Activated naive CD4-positive, alpha-beta T cell treated with anti-CD3 and anti-CD28 coated beads, Interleukin-2, amount 50 U/mL, for 24 hours (primary cell): ENCODE results near the gene TRPM3.

Experiments used
- H3K27ac Mint-ChIP-seq: one replicate; pipeline ENCODE4 v1.8.0; 2021; ENCODE audit warnings: mild to moderate bottlenecking, mixed read lengths
- H3K27me3 Mint-ChIP-seq: one replicate; pipeline ENCODE4 v1.8.0; 2021; ENCODE audit warnings: mixed read lengths
- H3K36me3 Mint-ChIP-seq: one replicate; pipeline ENCODE4 v1.8.0; 2021; ENCODE audit warnings: mixed read lengths
- H3K4me1 Mint-ChIP-seq: one replicate; pipeline ENCODE4 v1.8.0; 2021; ENCODE audit warnings: mixed read lengths
- H3K4me3 Mint-ChIP-seq: one replicate; pipeline ENCODE4 v1.8.0; 2021; ENCODE audit warnings: mild to moderate bottlenecking, mixed read lengths
- H3K9me3 Mint-ChIP-seq: one replicate; pipeline ENCODE4 v1.8.0; 2021; ENCODE audit warnings: mixed read lengths

TRPM3 gene

DNA sequence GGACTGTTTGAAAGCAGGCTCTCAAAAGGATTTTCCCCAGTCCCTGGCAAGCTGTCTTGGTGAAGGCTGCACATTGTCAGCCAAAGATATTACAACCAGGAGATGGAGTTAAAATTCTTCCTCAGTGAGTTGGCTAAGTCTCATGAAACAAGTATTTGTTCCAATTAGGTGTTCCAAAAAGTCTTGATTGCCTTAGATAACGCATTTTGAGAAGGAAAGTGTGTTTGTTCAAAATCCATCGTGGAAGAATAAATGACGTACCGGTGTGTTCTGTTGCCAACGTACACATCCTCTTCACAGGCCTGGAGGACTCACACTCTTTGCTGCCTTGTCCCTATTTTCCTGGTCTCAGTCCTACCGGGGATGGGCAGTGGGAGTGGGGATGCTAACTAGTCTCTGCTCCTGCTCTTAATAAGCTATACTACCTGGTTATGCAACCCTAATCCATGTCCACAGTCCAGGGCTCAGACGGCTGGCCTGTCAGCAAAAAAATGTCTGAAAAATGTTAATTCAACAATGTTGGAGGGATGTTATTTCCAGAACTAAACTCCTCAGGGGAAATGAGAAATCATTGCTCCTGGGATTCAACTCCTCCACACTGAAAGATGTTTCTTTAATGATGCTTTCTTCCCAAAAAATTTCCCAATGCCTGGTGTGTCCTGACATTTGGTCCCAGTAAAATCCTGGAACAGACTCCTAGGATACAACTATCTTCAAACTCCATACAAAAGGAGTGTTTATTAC is 531.7 kb downstream of the TRPM3 start:
- Mint-ChIP-seq H3K4me3 (no peak overlapping the region), H3K9me3 (no peaks in the 10 kb centered on the region), H3K27me3 (no peaks in the 10 kb centered on the region), H3K36me3 (no peaks in the 10 kb centered on the region), H3K27ac (no peak overlapping the region), H3K4me1 (no peaks in the 10 kb centered on the region)

DNA sequence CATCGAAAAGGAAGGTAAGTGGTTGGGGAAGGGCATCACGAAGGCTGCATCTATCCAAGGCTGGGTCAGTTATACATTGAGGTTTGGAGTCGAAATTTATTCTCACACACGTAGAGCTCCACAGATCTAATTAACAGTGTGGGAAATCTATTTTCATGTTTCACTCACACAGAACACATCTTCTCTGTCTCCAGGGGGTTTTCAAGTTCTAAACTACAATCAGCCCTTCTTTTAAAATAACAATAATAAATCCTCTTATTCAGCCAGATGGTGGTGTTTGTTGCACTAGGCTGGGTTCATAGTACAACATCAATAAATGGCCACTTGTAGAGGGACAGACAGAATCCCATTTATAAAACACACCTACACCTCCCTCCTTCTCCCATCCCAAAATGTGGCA is 532.4 kb downstream of the TRPM3 start:
- Mint-ChIP-seq H3K36me3 (no peaks in the 10 kb centered on the region), H3K27me3 (no peaks in the 10 kb centered on the region), H3K27ac (no peak overlapping the region), H3K4me1 (no peaks in the 10 kb centered on the region), H3K4me3 (no peak overlapping the region), H3K9me3 (no peaks in the 10 kb centered on the region)

DNA sequence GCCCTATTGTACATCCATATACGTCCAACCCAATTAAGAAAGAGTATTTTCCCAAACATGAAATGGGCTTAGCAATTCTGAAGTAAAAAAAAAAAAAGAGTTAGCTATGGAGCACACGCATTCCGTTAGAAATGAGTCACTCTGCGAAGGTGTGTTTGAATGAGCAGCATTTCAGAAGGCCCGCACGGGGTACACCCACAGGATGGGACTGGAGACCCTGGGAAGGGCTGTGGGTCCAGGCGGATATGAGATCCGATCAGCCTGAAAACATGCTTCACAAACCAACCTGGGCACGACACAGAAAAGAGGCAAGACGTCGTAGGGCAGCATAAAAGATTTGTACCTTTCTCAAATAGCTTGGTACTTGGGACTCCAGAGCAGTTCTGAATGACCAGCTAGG is 533.0 kb downstream of the TRPM3 start:
- Mint-ChIP-seq H3K9me3 (no peaks in the 10 kb centered on the region), H3K4me3 (no peak overlapping the region), H3K4me1 (no peaks in the 10 kb centered on the region), H3K27ac (no peak overlapping the region), H3K27me3 (no peaks in the 10 kb centered on the region), H3K36me3 (no peaks in the 10 kb centered on the region)

DNA sequence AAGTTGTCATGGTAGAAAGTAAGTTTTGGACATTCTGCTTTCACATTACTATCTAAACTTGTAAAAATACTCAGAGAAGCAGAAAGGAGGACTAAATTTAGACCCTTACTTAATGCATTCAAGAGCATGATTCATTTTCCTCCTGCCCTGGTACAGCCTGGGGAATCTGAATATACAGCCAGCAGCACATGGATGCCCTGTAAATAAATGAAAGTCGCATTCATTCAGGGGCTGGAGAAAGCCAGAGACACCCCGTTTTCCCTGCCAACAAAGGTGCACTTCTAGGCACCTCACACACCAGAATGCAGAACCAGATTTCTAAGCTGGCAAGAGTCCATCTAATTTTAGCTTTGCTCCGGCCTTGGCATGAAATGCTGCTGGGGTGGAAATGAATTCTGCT is 534.2 kb downstream of the TRPM3 start:
- no peaks in the 10 kb centered on the region for H3K9me3 Mint-ChIP-seq
- no peaks in the 10 kb centered on the region for H3K4me1 Mint-ChIP-seq
- H3K27me3 Mint-ChIP-seq: no peaks in the 10 kb centered on the region
- no peak overlapping the region for H3K4me3 Mint-ChIP-seq
- no peak overlapping the region for H3K27ac Mint-ChIP-seq
- H3K36me3 Mint-ChIP-seq: no peaks in the 10 kb centered on the region

DNA sequence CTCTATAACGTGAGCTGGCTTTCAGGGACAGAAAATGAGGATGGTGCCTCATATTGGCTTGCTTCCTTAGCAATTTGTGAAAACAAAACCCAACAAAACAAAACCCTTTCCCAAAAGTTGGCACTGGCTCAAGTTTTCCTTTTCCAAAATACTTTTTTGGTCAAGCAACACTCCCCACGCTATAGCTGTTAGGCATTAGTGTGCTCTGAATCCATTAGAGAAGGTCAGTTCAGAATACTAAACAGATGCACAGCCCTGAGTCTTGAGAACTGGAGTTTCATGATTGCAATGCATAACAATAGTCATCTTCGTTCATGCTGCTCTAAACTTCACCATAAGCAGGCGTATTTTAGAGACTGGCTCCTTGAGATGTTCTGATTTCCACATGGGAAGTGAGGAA is 534.9 kb downstream of the TRPM3 start:
- Mint-ChIP-seq H3K9me3 (no peaks in the 10 kb centered on the region), H3K27ac (no peak overlapping the region), H3K27me3 (no peaks in the 10 kb centered on the region), H3K4me1 (no peaks in the 10 kb centered on the region), H3K36me3 (no peaks in the 10 kb centered on the region), H3K4me3 (no peak overlapping the region)

DNA sequence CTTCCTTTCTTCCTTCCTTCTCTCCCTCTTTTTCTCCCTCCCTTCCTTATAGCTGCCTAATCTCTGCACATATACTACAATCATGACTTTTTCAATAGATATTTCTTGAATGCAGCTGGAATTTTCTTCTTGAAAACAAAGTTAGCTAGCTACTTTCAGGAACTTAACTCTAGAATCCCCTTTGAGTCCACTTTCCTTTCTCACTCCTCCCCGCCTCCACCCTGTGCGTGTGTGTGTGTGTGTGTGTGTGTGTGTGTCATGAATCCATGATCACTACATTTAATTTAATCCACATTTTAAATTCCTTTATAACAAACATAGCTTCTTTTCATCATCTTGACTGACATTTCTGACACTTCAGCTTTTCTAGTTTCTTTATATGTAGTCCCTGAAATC is 539.5 kb downstream of the TRPM3 start:
- Mint-ChIP-seq H3K27me3 (no peaks in the 10 kb centered on the region), H3K36me3 (no peaks in the 10 kb centered on the region), H3K4me3 (no peak overlapping the region), H3K9me3 (no peaks in the 10 kb centered on the region), H3K27ac (no peak overlapping the region), H3K4me1 (peaks cover 9% of the 10 kb centered on the region)

DNA sequence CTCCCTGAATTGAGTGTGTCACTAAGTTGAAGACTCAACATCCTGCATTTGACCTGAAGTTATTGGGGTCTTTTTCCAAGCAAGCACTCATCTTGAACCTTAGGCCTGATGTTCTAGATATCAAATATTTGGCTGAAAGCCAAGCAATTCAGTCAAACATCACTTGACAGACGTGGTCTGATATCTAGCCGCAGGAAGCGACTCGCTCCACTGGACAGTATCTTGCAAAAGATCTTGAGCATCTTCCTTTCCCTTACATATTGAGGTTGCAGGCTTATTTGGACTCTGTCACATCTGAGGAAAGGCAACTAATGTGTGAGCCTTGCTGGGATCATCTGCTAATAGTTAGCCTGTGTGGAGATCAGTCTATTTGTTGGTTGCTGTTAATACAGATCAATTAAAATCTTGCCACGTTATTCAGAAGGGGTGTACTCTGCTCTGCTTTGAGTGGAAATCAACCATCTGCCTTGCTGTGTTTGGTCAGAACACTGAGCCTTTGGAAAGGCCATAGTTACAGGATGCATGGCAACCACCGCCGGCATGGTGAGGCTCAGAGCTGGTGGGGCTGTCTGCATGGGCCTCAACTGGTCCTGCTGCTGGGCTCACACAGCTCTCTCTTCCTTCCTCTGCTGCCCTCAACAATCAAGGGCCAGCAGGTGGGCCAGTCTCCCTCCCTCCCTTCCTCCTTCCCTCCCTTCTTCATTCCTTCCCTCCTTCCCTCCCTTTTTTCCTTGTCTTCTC is 540.0 kb downstream of the TRPM3 start:
- H3K4me3 Mint-ChIP-seq: no peak overlapping the region
- no peak overlapping the region for H3K27ac Mint-ChIP-seq
- peaks cover 12% of the 10 kb centered on the region for H3K4me1 Mint-ChIP-seq
- no peaks in the 10 kb centered on the region for H3K36me3 Mint-ChIP-seq
- H3K9me3 Mint-ChIP-seq: no peaks in the 10 kb centered on the region
- H3K27me3 Mint-ChIP-seq: no peaks in the 10 kb centered on the region

DNA sequence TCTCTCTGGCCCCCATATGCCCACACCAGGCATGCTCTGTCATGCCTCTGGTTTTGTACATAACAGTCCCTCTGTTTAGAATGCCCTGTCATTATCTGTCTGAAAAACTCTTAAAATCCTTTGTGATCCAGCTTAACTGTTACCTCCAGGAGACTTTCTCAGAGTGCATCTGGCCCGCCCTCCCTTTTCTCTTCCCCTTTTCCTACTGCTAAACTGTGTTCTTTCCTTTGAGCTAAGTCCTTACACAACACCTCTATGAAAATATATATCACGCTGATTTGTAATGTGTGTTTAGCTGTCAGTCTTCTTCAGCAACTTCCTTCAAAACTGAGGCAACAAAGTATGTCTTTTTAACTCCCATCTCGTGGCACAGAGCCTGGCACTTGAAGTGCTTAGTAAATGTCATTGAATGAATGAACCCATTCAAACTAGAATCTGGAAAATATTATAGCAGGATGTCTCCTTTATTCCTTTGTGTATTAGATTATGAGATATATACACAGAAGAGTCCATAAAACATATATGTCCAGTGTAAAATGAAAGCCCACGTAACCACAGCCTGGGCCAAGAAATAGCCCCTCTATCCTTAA is 540.7 kb downstream of the TRPM3 start:
- Mint-ChIP-seq H3K27ac (no peak overlapping the region), H3K36me3 (no peaks in the 10 kb centered on the region), H3K4me1 (peaks cover 12% of the 10 kb centered on the region), H3K4me3 (no peak overlapping the region), H3K9me3 (no peaks in the 10 kb centered on the region), H3K27me3 (no peaks in the 10 kb centered on the region)

DNA sequence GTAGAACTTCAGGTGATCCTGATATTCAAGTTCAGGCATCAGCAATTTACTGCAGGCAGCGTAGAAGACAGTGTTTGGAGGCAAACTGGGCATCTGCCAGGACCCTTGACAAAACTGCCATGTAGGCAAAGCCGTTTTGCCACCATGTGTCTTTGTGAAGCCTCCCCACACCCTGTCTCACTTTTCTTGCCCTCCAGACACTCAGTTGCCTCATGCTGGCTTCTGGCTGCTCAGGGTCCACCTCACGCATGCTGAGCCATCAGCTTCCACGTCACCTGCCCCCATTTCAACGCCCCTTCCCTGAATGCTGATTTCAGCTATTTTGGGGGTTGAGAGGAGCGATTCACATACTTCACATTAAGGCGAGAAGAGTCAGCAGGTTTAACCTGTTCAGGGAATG is 541.7 kb downstream of the TRPM3 start:
- H3K4me1 Mint-ChIP-seq: peaks cover 12% of the 10 kb centered on the region
- no peak overlapping the region for H3K4me3 Mint-ChIP-seq
- H3K9me3 Mint-ChIP-seq: no peaks in the 10 kb centered on the region
- H3K36me3 Mint-ChIP-seq: no peaks in the 10 kb centered on the region
- H3K27ac Mint-ChIP-seq: no peak overlapping the region
- no peaks in the 10 kb centered on the region for H3K27me3 Mint-ChIP-seq

DNA sequence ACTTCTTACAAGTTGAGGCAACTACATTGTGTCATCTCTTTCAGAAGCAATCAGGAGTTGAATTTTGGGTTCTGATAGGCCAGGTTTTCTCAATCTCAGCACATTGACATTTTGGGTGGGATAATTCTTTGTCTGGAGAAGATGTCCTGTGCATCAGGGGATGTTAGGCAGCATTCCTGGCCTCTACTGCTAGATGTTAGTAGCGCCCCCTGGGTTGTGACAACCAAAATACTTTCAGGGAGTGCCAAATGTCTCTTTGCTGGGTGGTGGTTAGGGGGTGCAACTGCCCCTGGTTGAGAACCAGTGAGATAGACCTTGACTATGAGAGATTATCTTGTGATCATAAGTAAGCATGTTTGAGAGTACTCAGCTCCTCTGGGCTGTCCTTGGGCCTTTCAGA is 542.7 kb downstream of the TRPM3 start:
- no peaks in the 10 kb centered on the region for H3K36me3 Mint-ChIP-seq
- peaks cover 12% of the 10 kb centered on the region for H3K4me1 Mint-ChIP-seq
- H3K4me3 Mint-ChIP-seq: no peak overlapping the region
- no peaks in the 10 kb centered on the region for H3K27me3 Mint-ChIP-seq
- no peaks in the 10 kb centered on the region for H3K9me3 Mint-ChIP-seq
- H3K27ac Mint-ChIP-seq: no peak overlapping the region

DNA sequence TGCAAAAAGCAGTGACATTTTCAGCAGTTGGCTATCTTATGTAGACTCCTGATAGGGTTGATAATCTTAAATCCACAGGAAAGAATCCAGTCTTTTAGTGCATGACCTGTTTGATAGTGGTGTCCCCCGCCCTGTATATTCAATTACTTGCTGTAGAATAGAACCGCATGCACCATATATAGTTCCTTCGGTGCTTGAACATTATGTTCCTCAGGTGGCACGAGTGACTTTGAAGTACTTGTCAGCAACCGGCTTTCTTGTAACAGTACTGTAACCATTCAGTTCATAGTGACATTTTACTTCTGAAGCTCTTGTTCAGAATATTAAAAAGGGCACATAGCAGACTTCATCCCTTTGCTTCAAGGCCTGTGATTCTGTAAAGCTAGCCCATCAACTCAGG is 543.8 kb downstream of the TRPM3 start:
- no peak overlapping the region for H3K27ac Mint-ChIP-seq
- no peaks in the 10 kb centered on the region for H3K27me3 Mint-ChIP-seq
- no peaks in the 10 kb centered on the region for H3K36me3 Mint-ChIP-seq
- H3K4me1 Mint-ChIP-seq: peaks cover 12% of the 10 kb centered on the region
- H3K4me3 Mint-ChIP-seq: no peak overlapping the region
- no peaks in the 10 kb centered on the region for H3K9me3 Mint-ChIP-seq

DNA sequence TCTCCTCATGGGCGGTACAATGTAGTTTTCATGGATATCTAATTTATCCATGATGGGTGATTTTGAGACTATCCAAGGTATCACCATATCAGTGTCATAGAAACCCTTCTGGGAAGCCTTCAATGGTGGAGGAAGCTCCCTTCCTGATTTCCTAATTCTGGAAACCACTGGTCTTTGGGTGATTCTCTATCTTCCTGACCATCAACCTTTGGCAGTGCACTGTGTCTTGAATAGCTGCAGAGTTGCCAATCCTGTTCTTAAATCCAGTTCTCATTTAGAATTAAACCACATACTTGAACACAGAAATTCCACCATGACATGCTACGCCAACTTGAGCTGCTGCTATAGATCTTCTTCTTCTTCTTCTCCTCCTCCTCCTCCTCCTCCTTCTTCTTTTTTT is 545.3 kb downstream of the TRPM3 start:
- no peak overlapping the region for H3K4me3 Mint-ChIP-seq
- H3K9me3 Mint-ChIP-seq: no peaks in the 10 kb centered on the region
- no peaks in the 10 kb centered on the region for H3K27me3 Mint-ChIP-seq
- peaks cover 12% of the 10 kb centered on the region for H3K4me1 Mint-ChIP-seq
- no peaks in the 10 kb centered on the region for H3K36me3 Mint-ChIP-seq
- H3K27ac Mint-ChIP-seq: no peak overlapping the region

DNA sequence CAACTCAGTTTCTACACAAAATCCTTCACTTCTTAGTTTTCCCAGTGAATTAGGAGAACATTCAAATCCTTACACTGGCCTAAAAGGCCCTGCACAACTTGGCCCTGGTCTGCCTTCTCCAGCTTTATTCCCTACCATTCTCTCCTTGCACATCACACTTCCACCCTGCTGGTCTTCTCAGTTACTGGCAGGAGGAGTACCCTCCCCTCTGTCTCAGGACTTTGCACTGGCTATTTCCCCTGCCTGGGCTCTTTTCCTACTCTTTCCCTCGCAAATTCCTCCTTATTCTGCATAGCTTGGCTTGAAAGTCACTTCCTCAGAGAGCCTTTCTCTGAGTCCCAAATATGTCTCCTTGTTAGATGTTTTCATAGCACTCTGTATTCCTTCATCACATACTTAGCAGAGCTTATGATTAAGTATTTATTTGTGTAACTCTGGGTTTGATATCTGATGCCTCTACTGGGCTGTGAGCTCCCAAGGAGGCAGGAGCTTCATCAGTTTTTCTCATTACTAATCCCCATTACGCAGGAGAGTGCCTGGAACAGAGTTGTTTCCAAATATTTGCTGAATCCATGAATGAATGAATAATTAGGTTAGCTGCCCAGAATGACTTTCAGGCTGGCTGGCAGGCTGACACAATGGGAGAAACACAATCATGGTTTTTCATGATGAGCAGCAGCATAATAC is 547.1 kb downstream of the TRPM3 start:
- Mint-ChIP-seq H3K4me1 (peaks cover 12% of the 10 kb centered on the region), H3K9me3 (no peaks in the 10 kb centered on the region), H3K27me3 (no peaks in the 10 kb centered on the region), H3K4me3 (no peak overlapping the region), H3K27ac (no peak overlapping the region), H3K36me3 (no peaks in the 10 kb centered on the region)

DNA sequence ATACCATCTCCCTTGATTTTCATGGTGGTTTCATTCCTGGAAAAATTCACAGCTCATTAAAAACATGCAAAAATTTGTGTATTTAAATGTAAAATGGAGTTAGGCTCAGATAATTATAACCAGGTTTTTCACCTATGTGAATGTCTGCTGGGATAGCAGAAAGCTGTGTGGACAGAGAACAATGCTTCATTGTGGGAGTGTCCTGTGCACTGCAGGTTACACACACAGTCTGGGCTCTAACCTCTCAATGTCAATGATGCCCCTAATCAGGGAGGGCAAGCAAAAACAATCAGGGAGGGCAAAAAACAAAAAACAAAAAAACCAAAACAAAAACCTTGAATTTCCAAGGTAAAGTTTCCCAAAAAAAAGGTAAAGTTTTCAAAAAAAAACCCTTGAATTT is 548.1 kb downstream of the TRPM3 start:
- Mint-ChIP-seq H3K9me3 (no peaks in the 10 kb centered on the region), H3K4me3 (no peak overlapping the region), H3K4me1 (peaks cover 12% of the 10 kb centered on the region), H3K27me3 (no peaks in the 10 kb centered on the region), H3K36me3 (no peaks in the 10 kb centered on the region), H3K27ac (no peak overlapping the region)

DNA sequence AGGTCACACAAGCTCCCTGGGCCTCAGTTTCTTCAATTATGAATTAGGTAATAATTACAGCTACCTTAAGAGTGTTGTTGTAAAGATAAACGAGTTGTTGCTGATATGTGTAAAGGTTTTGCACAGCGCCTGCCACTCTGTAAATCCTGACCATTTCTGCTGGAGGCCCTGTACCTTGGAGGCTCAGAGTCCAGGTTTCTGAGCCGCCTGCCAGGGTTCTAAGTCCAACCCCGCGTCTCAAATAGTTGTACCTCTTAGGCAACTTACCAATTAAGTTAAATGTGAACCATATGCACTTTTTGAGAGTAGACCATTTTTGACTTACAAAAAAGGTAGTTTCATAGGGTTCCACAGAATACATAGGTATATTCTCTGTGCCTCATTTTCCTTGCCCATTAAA is 550.2 kb downstream of the TRPM3 start:
- Mint-ChIP-seq H3K27ac (no peak overlapping the region), H3K36me3 (no peaks in the 10 kb centered on the region), H3K27me3 (no peaks in the 10 kb centered on the region), H3K4me3 (no peak overlapping the region), H3K4me1 (peaks cover 5% of the 10 kb centered on the region), H3K9me3 (no peaks in the 10 kb centered on the region)

DNA sequence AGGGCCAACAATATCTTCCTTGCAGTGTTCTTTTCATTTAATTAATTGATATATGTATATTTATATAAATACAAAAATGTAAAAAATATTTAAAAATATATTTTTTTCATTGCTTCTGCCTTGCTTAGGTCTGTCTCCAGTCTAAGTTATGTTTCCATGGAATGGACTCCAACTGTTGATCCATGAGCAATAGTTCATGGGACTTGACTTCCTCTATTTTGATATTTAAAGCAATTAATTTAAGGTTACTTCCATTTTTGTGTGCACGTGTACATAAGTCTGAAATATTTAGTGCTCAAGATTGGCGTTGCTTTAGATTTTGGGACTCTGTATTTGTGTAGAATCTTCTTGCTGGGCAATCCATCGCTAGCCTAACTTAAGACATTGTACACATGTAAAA is 551.6 kb downstream of the TRPM3 start:
- H3K27ac Mint-ChIP-seq: no peak overlapping the region
- peaks cover 14% of the 10 kb centered on the region for H3K4me1 Mint-ChIP-seq
- no peaks in the 10 kb centered on the region for H3K9me3 Mint-ChIP-seq
- H3K27me3 Mint-ChIP-seq: no peaks in the 10 kb centered on the region
- H3K36me3 Mint-ChIP-seq: no peaks in the 10 kb centered on the region
- no peak overlapping the region for H3K4me3 Mint-ChIP-seq
